ENCODE measurements around the gene KLHL35.

GRCh38 chr11:75429641-75429901, 3.4 kb downstream of the KLHL35 start:
- TF ChIP-seq CTCF (IDR thresholded peaks at IDR 0.05) (no peak), ZFX (IDR thresholded peaks at IDR 0.05; ENCODE audit: borderline replicate concordance) (no peak)
